Measurements from ENCODE around the gene PRTG.
"Not testable (repeated sequence)": the region's sequence is repeated elsewhere in the genome, so short reads cannot be mapped to it uniquely, and the experiment has no call there.

The PRTG gene

GRCh38 chr15:55619783-55620182 lies 123.2 kb downstream of the PRTG start:
- no peak for DNase-seq

GRCh38 chr15:55618387-55618786 lies 124.6 kb downstream of the PRTG start:
- DNase-seq = no peak

GRCh38 chr15:55615445-55615844 lies 127.5 kb downstream of the PRTG start:
- DNase-seq = no peak

GRCh38 chr15:55613727-55614126 lies 129.2 kb downstream of the PRTG start:
- no peak for DNase-seq

- no peak for DNase-seq
Measured at GRCh38 chr15:55606214-55606613, 136.7 kb downstream of the PRTG start.

- no peak for DNase-seq
Measured at GRCh38 chr15:55601374-55601773, 141.6 kb downstream of the PRTG start.

- no peak for DNase-seq
Measured at GRCh38 chr15:55599439-55599838, 143.5 kb downstream of the PRTG start.

- not testable (repeated sequence) for DNase-seq
Measured at GRCh38 chr15:55593019-55593418, 149.9 kb downstream of the PRTG start.

- DNase-seq = no peak
Measured at GRCh38 chr15:55590788-55591187, 152.2 kb downstream of the PRTG start.

GRCh38 chr15:55589287-55589686 lies 153.7 kb downstream of the PRTG start:
- DNase-seq = no peak

- DNase-seq = no peak
Measured at GRCh38 chr15:55588815-55589115, 154.2 kb downstream of the PRTG start.

GRCh38 chr15:55588070-55588814 lies 154.7 kb downstream of the PRTG start, which contains the start of gene PYGO1:
Gene PYGO1 (minus strand): TSS chr15:55588345. CDS start chr15:55587883, 462 bp downstream.
- DNase-seq = no peak

GRCh38 chr15:55587321-55588069 lies 155.5 kb downstream of the PRTG start:
- no peak for DNase-seq

GRCh38 chr15:55586808-55587207 lies 156.1 kb downstream of the PRTG start:
- no peak for DNase-seq

GRCh38 chr15:55576943-55577342 lies 166.0 kb downstream of the PRTG start:
- no peak for DNase-seq

GRCh38 chr15:55574096-55574495 lies 168.9 kb downstream of the PRTG start:
- DNase-seq = no peak

- DNase-seq = no peak
Measured at GRCh38 chr15:55573224-55573623, 169.7 kb downstream of the PRTG start.

- DNase-seq = no peak
Measured at GRCh38 chr15:55564347-55565145, 178.4 kb downstream of the PRTG start.

- DNase-seq = no peak
Measured at GRCh38 chr15:55562601-55563000, 180.4 kb downstream of the PRTG start.
